OCI-LY3 (cell line): ENCODE results near the gene MCF2L2.
A peak's percentile ranks its signal among the peaks of the same experiment; 100 is the strongest.

Experiments
- H2AFZ ChIP-seq: fragments of 200-600, 300-600 bp; shearing (Covaris generic); 2 replicates; pipeline ENCODE4 v1.6.0; 2014; ENCODE audit warnings: antibody characterized with exemption, low read depth, low read length
- H3K27ac ChIP-seq: fragments of 200-600, 300-600 bp; sonication (generic); 2 replicates; pipeline ENCODE4 v1.5.1; 2014; ENCODE audit warnings: mild to moderate bottlenecking, low read length, moderate library complexity, mixed read lengths
- H3K27me3 ChIP-seq: fragments of 200-600, 300-600 bp; sonication (generic); 2 replicates; pipeline ENCODE4 v1.6.1; 2014; ENCODE audit warnings: low read depth, low read length, mixed read lengths
- H3K36me3 ChIP-seq: fragments of 200-600, 300-600 bp; sonication (generic); replicated peaks from 2 replicates; pipeline ENCODE3; 2014; ENCODE audit warnings: low read depth, low read length, mixed read lengths
- H3K4me1 ChIP-seq: fragments of 300-600, 200-600 bp; sonication (generic); 2 replicates; pipeline ENCODE4 v1.6.1; 2014; ENCODE audit warnings: low read length, mixed read lengths
- H3K4me2 ChIP-seq: fragments of 200-600, 300-600 bp; sonication (generic); 2 replicates; pipeline ENCODE4 v1.6.1; 2014; ENCODE audit warnings: low read length, mixed read lengths
- H3K4me3 ChIP-seq: fragments of 300-600, 200-600 bp; sonication (generic); 2 replicates; pipeline ENCODE4 v1.5.1; 2014; ENCODE audit warnings: antibody characterized with exemption, mild to moderate bottlenecking, low read length, moderate library complexity
- H3K79me2 ChIP-seq: fragments of 300-600, 200-600 bp; shearing (Covaris generic); 2 replicates; pipeline ENCODE4 v1.6.1; 2014; ENCODE audit warnings: mild to moderate bottlenecking, low read length, mixed read lengths
- H3K9ac ChIP-seq: fragments of 300-600, 200-600 bp; shearing (Covaris generic); 2 replicates; pipeline ENCODE4 v1.6.0; 2014; ENCODE audit warnings: mild to moderate bottlenecking, low read length, moderate library complexity
- H3K9me3 ChIP-seq: fragments of 200-600, 300-600 bp; shearing (Covaris generic); 2 replicates; pipeline ENCODE4 v1.6.1; 2014; ENCODE audit warnings: low read length, mixed read lengths; ENCODE audit not compliant: insufficient read depth
- H4K20me1 ChIP-seq: fragments of 200-600, 300-600 bp; sonication (generic); 2 replicates; pipeline ENCODE4 v1.6.1; 2016; ENCODE audit warnings: low read length, mixed read lengths; ENCODE audit not compliant: insufficient read depth
- CTCF ChIP-seq: fragments of 200-600, 300-600 bp; sonication (generic); IDR thresholded peaks from 2 replicates; pipeline ENCODE4 v1.5.1; 2014; ENCODE audit warnings: antibody characterized with exemption, low read length, low read depth
- EZH2phosphoT487 ChIP-seq: fragments of 200-600 bp; shearing (Covaris generic); IDR thresholded peaks from 2 replicates; pipeline ENCODE4 v1.6.1; 2018; ENCODE audit warnings: antibody characterized with exemption, mixed run types, low read depth

MCF2L2 gene

GRCh38 chr3:183189641-183190040 is 238.8 kb downstream of the MCF2L2 start:
- no peaks in the 10 kb centered on the region for H3K79me2 ChIP-seq
- TF ChIP-seq CTCF (no peak), EZH2phosphoT487 (no peak)
- H2AFZ ChIP-seq, result no peak overlapping the region
- no peak overlapping the region for H3K4me2 ChIP-seq
- no peak overlapping the region for H3K27ac ChIP-seq
- H4K20me1 ChIP-seq, result no peaks in the 10 kb centered on the region
- H3K9ac ChIP-seq, result no peak overlapping the region
- H3K4me3 ChIP-seq, result no peak overlapping the region
- no peaks in the 10 kb centered on the region for H3K36me3 ChIP-seq
- no peaks in the 10 kb centered on the region for H3K9me3 ChIP-seq
- peaks cover 13% of the 10 kb centered on the region for H3K27me3 ChIP-seq
- peaks cover 8% of the 10 kb centered on the region for H3K4me1 ChIP-seq

- no peak overlapping the region for H3K9ac ChIP-seq
- no peak overlapping the region for H3K27ac ChIP-seq
- peaks cover 8% of the 10 kb centered on the region for H3K4me1 ChIP-seq
- H3K4me2 ChIP-seq, result no peak overlapping the region
- H3K4me3 ChIP-seq, result no peak overlapping the region
- H3K36me3 ChIP-seq, result no peaks in the 10 kb centered on the region
- H3K27me3 ChIP-seq, result peaks cover 13% of the 10 kb centered on the region
- TF ChIP-seq EZH2phosphoT487 (no peak), CTCF (peak; percentile 57)
- no peaks in the 10 kb centered on the region for H3K9me3 ChIP-seq
- no peak overlapping the region for H2AFZ ChIP-seq
- no peaks in the 10 kb centered on the region for H3K79me2 ChIP-seq
- no peaks in the 10 kb centered on the region; the same call in 1 of the 2 replicates for H4K20me1 ChIP-seq
These were observed 239.4 kb downstream of the MCF2L2 start for GRCh38 chr3:183188895-183189462.

- peak overlapping the region; percentile 20 for H3K4me2 ChIP-seq
- no peak overlapping the region for H3K27ac ChIP-seq
- peaks cover 8% of the 10 kb centered on the region for H3K4me1 ChIP-seq
- H3K9ac ChIP-seq, result no peak overlapping the region
- no peaks in the 10 kb centered on the region for H3K9me3 ChIP-seq
- no peaks in the 10 kb centered on the region; the same call in 1 of the 2 replicates for H4K20me1 ChIP-seq
- no peaks in the 10 kb centered on the region for H3K36me3 ChIP-seq
- TF ChIP-seq CTCF, result no peak
- no peak for TF ChIP-seq EZH2phosphoT487
- H3K79me2 ChIP-seq, result no peaks in the 10 kb centered on the region
- no peak overlapping the region for H3K4me3 ChIP-seq
- H2AFZ ChIP-seq, result no peak overlapping the region
- H3K27me3 ChIP-seq, result peaks cover 25% of the 10 kb centered on the region
These were observed 242.7 kb downstream of the MCF2L2 start for GRCh38 chr3:183185696-183186095.

- Histone ChIP-seq H3K27me3 (peaks cover 28% of the 10 kb centered on the region), H2AFZ (no peak overlapping the region), H3K4me2 (no peak overlapping the region), H3K9ac (no peak overlapping the region), H3K4me1 (peaks cover 8% of the 10 kb centered on the region), H3K4me3 (no peak overlapping the region), H4K20me1 (no peaks in the 10 kb centered on the region; the same call in 1 of the 2 replicates), H3K36me3 (no peaks in the 10 kb centered on the region), H3K27ac (no peak overlapping the region), H3K9me3 (no peaks in the 10 kb centered on the region), H3K79me2 (no peaks in the 10 kb centered on the region)
- no peak for TF ChIP-seq CTCF
- no peak for TF ChIP-seq EZH2phosphoT487
These were observed 245.4 kb downstream of the MCF2L2 start for GRCh38 chr3:183182732-183183610.
